Caki2 (cell line): Measurements from ENCODE around the gene NRBF2. TPM values are rescaled to one million over a fixed set of nuclear protein-coding genes. Genes with fewer than 3 reads are reported as not detected.

Experiments used
- DNase-seq: peaks from one replicate; pipeline ENCODE4 v3.0.0-alpha.2; 2015; ENCODE audit warnings: low read depth
- in situ Hi-C: cut with HindIII; loops from 2 replicates; pipeline ENCODE4 v1.10.0; 2016; ENCODE audit warnings: low sequenced_read_pairs, low pct_unique_long_range_greater_than_20kb, mixed read lengths
- total RNA-seq: library from RNA; depleted of rRNA; stranded (reverse); fragments of >200 nt; shearing (Covaris generic); gene quantifications from 2 replicates; pipeline ENCODE4 v1.2.3, GENCODE V29; 2014; ENCODE audit warnings: low replicate concordance

NRBF2 gene
- total RNA-seq, 1 experiment from 2014 or later = 36.5 TPM

GRCh38 chr10:63114031-63114814 lies 18.9 kb upstream of the NRBF2 start:
- in situ Hi-C loops = no loop called here
- no peak for DNase-seq

GRCh38 chr10:63115732-63116383 lies 17.3 kb upstream of the NRBF2 start:
- no peak for DNase-seq
- in situ Hi-C loops = no loop called here

- in situ Hi-C loops = no loop called here
These were observed 16.6 kb upstream of the NRBF2 start for GRCh38 chr10:63116452-63117072.

GRCh38 chr10:63119041-63119440 lies 14.1 kb upstream of the NRBF2 start:
- no peak for DNase-seq
- in situ Hi-C loops = no loop called here

More at GRCh38 chr10:63116452-63117072, 16.6 kb upstream of the NRBF2 start:
- DNase-seq = no peak

- in situ Hi-C loops = no loop called here
These were observed 12.6 kb upstream of the NRBF2 start for GRCh38 chr10:63120554-63120953.

DNA sequence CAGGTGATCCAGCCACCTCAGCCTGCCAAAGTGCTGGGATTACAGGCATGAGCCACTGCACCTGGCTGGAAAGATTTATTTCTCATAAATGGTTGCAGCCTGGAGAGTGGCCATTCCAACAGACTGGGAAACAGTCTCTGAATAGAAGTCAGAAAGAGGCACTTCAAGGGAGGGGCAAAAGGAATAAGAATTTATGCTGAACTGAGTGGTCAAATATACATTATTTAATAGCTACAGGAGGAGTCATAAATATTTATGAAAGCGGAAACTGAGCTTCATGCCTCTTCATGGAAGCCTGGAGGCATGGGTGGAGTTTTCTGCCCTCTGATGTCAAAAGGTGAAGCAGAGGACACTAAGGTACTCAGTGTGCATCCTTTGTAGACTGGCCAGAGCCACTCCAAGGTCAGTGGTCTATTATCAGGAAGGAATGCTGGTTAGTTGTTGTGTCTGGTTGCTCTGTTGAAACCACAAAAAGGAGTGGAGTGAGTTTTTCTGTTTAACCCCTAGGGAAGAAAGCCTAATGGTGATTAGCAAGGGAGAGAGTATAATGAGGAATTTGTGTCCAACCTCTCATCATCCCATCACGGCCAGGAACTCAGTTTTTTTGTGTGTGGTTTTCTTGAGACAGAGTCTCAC lies 9.3 kb upstream of the NRBF2 start:
- in situ Hi-C loops = no loop called here
- DNase-seq = no peak

More at GRCh38 chr10:63120554-63120953, 12.6 kb upstream of the NRBF2 start:
- DNase-seq = no peak

DNA sequence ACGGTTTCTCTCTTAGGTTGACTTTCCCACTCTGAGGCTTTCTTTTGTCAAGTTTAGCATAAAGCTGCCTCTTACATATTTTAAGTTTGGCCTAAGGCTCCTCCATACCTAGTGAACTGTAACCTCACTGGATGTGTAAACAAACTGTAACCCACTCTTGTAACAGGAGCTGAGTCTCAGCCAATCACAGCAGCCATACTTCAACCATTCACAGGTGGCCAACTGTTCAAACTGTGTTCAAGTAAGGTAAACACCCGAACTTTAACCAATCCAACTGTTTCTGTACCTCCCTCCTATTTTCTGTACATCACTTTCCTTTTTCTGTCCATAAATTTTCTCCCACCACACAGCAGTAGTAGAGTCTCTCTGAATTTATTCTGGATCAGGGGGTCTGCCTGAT lies 7.7 kb upstream of the NRBF2 start:
- DNase-seq = no peak
- in situ Hi-C loops = no loop called here

DNA sequence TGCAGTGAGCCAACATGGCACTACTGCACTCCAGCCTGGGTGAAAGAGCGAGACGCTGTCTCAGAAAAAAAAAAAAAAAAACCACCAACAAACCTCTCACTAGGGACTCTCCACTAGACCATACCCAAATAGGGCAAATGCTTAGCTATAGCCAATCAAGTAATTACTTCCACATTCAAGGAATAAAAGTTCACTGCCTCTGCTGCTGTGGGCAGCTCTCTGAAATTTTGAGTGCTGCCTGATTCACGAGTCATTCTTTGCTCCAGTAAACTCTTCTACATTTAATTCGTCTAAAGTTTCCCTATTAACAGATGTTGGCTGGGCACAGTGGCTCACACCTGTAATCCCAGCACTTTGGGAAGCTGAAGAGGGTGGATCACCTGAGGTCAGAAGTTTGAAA lies 4.7 kb upstream of the NRBF2 start:
- in situ Hi-C loops = no loop called here
- peak; percentile 33 for DNase-seq

DNA sequence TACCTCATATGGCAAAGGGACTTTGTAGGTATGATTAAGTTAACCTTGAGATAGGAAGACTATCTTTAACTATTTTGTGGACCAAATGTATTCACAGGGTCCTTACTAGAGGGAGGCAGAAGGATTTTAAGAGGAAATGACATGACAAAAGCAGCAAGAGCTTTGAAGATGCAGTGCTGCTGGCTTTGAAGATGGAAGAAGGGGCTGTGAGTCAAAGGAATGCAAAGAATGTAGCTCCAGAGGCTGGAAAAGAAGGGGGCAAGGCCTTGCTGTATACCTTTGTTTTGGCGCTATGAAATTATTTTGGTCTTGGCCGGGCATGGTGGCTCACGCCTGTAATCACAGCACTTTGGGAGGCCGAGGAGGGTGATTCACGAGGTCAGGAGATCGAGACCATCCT lies 3.2 kb upstream of the NRBF2 start:
- in situ Hi-C loops = no loop called here
- DNase-seq = no peak

DNA sequence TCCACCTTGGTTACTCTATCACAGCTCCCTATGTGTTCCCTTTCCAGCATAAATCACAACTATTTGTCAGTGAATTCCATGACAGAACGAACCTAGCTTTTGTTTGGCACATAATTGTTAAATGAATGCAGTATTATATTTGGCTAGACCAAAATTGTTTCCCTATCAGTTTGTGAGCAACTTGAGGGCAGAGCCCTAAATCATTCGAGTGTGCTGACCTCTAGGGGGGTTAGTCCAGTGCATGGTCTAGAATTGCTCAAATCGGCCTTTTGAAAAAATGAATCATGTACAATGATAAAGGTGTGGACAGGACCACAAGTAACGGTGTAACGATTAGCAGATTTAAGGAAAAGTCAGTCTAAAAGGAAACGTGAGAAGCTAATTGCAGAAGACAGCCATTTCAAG lies 475 bp upstream of the NRBF2 start:
- in situ Hi-C loops = no loop called here

GRCh38 chr10:63133821-63134557 lies 861 bp downstream of the NRBF2 start:
- DNase-seq = no peak
- in situ Hi-C loops = no loop called here

More for the DNA sequence above, 475 bp upstream of the NRBF2 start:
- no peak for DNase-seq

DNA sequence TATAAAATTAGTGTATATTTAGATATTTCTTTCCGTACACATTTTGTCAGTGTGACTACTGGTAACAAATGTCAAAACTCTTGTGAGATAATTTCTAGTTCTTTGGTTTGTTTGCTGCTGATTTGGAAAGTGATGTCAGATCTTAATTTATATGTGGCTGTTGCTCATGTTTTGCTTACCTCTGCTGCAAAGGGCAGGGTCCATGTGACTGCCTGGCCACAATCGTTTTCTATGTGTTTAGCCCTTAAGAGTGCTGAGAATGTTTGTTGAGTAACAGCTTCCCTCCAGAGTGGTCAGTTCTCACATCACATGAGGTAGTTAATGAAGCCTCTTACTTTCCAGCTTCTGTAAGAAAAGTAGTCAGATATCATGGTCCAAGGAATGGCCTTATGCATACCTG lies 4.2 kb downstream of the NRBF2 start:
- DNase-seq = peak; percentile 44

GRCh38 chr10:63140077-63140476 lies 6.9 kb downstream of the NRBF2 start:
- in situ Hi-C loops = no loop called here

More for the DNA sequence above, 4.2 kb downstream of the NRBF2 start:
- in situ Hi-C loops = no loop called here

GRCh38 chr10:63142136-63142535 lies 9.0 kb downstream of the NRBF2 start:
- DNase-seq = no peak
- in situ Hi-C loops = no loop called here

More at GRCh38 chr10:63140077-63140476, 6.9 kb downstream of the NRBF2 start:
- no peak for DNase-seq

DNA sequence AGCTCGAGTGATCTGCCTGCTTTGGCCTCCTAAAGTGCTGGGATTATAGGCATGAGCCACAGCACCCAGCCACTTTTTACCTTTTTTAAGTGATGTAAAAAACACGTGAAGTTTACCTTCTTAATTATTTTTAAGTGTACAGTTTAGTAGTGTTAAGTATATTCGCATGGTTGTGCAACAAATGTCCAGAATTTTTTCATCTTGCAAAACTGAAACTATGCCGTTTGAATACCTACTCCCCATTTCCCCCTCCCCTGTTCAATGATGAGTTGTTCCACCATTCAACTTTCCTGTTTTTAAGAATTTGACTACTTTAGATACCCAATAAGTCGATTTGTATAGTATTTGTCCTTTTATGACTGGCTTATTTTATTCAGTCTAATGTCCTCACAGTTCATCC lies 10.9 kb downstream of the NRBF2 start:
- in situ Hi-C loops = no loop called here
- no peak for DNase-seq

DNA sequence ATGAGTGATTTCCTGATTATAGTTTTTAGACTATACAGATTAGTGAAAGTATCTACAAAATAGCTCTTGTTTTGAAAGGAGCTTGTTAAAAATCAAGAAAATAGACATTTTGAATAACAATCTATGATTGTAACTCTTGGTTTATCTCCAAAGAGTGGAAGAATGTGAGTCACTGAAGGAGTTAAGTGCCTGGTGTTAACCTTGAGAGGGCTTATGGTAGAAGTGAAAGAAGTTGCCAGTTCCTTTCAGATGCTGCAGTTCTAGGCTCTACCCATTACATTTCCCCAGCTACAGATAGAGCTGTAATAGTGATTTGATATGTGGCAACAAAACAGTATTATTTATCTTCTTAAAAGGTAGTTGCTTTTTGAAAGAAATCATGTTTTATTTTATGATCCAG lies 12.7 kb downstream of the NRBF2 start:
- in situ Hi-C loops = no loop called here
- no peak for DNase-seq

- in situ Hi-C loops = no loop called here
- DNase-seq = no peak
These were observed 13.4 kb downstream of the NRBF2 start for GRCh38 chr10:63146503-63146902.

- in situ Hi-C loops = loop anchor here (25.0 kb wide), 2 partner anchors 562 to 563 kb away; no protein-coding TSS in a partner anchor
- no peak for DNase-seq
These were observed 17.6 kb downstream of the NRBF2 start for GRCh38 chr10:63150745-63151144.
